Stimulated activated naive CD8-positive, alpha-beta T cell treated with anti-CD3 and anti-CD28 coated beads, Interleukin-15, amount 100 ng/mL, for 72 hours (primary cell): Measurements from ENCODE around the gene SLC35A1.

Experiments used
- ATAC-seq: fragments of 150-1000 bp; cut with Tn5 transposase; 2 replicates; pipeline ENCODE4 v1.10.0; 2021; ENCODE audit warnings: mild to moderate bottlenecking, moderate library complexity
- DNase-seq, 2 donors: peaks; one replicate each; pipeline ENCODE4 v3.0.0; 2021 to 2022
- H3K27ac Mint-ChIP-seq, 2 donors: one replicate each; pipeline ENCODE4 v1.8.0; 2022; ENCODE audit warnings: mild to moderate bottlenecking in 2 of 2, mixed read lengths in 2 of 2, moderate library complexity in 2 of 2
- H3K27me3 Mint-ChIP-seq: one replicate; pipeline ENCODE4 v1.8.0; 2022; ENCODE audit warnings: mixed read lengths
- H3K4me1 Mint-ChIP-seq: one replicate; pipeline ENCODE4 v1.8.0; 2022; ENCODE audit warnings: mild to moderate bottlenecking, mixed read lengths
- H3K4me3 Mint-ChIP-seq, 2 donors: one replicate each; pipeline ENCODE4 v1.8.0; 2022; ENCODE audit warnings: mild to moderate bottlenecking in 2 of 2, mixed read lengths in 2 of 2, moderate library complexity in 1 of 2
- H3K9me3 Mint-ChIP-seq, 2 donors: one replicate each; pipeline ENCODE4 v1.8.0; 2022; ENCODE audit warnings: mixed read lengths in 2 of 2

The SLC35A1 gene

GRCh38 chr6:87544474-87544735 lies 71.6 kb downstream of the SLC35A1 start:
- Mint-ChIP-seq H3K4me1 (no peaks in the 10 kb centered on the region), H3K27ac (no peak overlapping the region), H3K4me3 (no peak overlapping the region), H3K9me3 (no peaks in the 10 kb centered on the region), H3K27me3 (no peaks in the 10 kb centered on the region)
- DNase-seq (no peak), ATAC-seq (no peak)

DNA sequence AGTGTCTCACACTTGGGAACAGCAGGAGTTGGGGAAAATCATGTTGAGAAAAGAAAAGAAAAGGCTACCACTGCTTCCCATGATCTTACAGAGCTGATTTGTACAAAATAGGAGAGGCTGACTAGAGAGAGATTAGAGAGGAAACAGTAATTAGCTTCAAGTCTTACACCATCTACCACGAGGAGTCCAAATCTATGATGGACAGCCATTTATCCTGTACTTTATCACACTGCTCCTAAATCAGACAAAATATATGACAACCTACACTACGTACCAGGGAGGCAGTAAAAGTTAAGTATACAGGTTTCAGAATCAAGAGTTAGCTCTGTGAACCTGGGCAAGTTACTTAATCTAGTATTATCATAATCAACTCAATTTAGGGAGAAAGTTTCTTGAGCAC lies 79.0 kb downstream of the SLC35A1 start:
- Mint-ChIP-seq H3K27ac (no peak overlapping the region), H3K4me3 (no peak overlapping the region), H3K27me3 (no peaks in the 10 kb centered on the region)

GRCh38 chr6:87553159-87553765 lies 80.5 kb downstream of the SLC35A1 start:
- H3K4me3 Mint-ChIP-seq: no peak overlapping the region
- ATAC-seq (no peak), DNase-seq (no peak)
- no peak overlapping the region for H3K27ac Mint-ChIP-seq
- H3K9me3 Mint-ChIP-seq: no peaks in the 10 kb centered on the region
- peaks cover 5% of the 10 kb centered on the region for H3K4me1 Mint-ChIP-seq
- no peaks in the 10 kb centered on the region for H3K27me3 Mint-ChIP-seq

More for the DNA sequence above, 79.0 kb downstream of the SLC35A1 start:
- DNase-seq (no peak), ATAC-seq (no peak)
- Mint-ChIP-seq H3K9me3 (no peaks in the 10 kb centered on the region), H3K4me1 (peaks cover 5% of the 10 kb centered on the region)

DNA sequence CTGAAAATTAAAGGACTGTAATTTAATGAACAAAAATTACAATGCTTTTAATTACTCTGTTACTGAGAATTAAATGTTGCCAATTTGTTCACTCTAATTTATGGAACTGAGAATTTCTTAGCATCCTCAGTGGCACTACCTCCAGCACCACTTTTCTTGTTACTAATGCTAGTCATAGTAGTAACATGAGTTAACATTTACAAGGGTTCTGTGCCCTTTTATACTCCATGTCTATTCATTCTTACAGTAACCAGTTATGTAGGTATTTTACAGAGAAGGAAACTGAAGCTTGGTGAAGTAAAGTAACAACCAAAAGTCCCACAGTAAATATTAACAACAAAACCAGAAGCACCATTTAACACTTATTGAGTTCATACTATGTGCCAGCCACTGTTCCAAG lies 82.7 kb downstream of the SLC35A1 start:
- Mint-ChIP-seq H3K4me1 (peaks cover 5% of the 10 kb centered on the region), H3K4me3 (no peak overlapping the region), H3K27me3 (no peaks in the 10 kb centered on the region), H3K27ac (no peak overlapping the region), H3K9me3 (no peaks in the 10 kb centered on the region)
- ATAC-seq (no peak), DNase-seq (no peak)

DNA sequence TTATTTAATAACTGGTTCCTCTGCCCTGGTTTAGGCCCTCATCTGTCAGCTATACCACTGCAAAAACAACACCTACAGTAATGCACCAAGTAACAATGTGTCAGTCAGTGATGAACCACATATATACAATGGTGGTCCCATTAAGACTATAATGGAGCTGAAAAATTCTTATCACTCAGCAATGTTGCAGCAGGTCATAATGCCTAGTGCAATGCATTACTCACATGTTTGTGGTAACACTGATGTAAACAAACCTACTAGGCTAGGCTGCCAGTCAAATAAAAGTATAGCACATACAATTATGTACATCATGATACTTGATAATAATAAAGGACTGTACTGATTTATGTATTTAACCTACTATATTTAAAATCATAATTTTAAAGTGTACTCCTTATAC lies 85.7 kb downstream of the SLC35A1 start:
- no peak overlapping the region for H3K4me3 Mint-ChIP-seq
- H3K27me3 Mint-ChIP-seq: no peaks in the 10 kb centered on the region
- no peaks in the 10 kb centered on the region for H3K9me3 Mint-ChIP-seq
- ATAC-seq (no peak), DNase-seq (no peak)
- H3K27ac Mint-ChIP-seq: no peak overlapping the region
- no peaks in the 10 kb centered on the region for H3K4me1 Mint-ChIP-seq

DNA sequence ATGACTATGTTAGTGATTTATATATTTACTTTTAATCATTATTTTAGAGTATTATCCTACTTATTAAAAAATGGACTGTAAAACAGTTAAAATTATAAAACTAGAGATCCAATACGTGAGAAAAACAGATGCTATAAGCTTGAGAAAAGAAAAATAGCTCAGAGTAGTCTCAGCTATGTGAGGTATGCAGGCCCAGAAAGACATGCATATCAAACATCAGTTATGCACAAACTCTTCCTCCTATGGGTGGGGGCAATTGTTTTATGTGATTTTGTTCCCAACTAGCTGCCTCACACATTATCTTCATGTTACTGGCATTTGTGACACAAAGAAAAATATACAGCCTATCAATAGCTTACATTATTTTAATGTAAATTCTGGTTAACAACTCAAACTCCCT lies 88.2 kb downstream of the SLC35A1 start:
- DNase-seq (no peak), ATAC-seq (no peak)
- Mint-ChIP-seq H3K9me3 (no peaks in the 10 kb centered on the region), H3K4me3 (no peak overlapping the region), H3K27me3 (no peaks in the 10 kb centered on the region), H3K4me1 (no peaks in the 10 kb centered on the region), H3K27ac (no peak overlapping the region)
